ENCODE data around the gene AR. TPM values are rescaled to one million over a fixed set of nuclear protein-coding genes. Genes with fewer than 3 reads are reported as not detected.

Gene AR
- total RNA-seq, 6 experiments from 2014 or later = 12.2 to 18.2 (median 15.5) TPM

DNA sequence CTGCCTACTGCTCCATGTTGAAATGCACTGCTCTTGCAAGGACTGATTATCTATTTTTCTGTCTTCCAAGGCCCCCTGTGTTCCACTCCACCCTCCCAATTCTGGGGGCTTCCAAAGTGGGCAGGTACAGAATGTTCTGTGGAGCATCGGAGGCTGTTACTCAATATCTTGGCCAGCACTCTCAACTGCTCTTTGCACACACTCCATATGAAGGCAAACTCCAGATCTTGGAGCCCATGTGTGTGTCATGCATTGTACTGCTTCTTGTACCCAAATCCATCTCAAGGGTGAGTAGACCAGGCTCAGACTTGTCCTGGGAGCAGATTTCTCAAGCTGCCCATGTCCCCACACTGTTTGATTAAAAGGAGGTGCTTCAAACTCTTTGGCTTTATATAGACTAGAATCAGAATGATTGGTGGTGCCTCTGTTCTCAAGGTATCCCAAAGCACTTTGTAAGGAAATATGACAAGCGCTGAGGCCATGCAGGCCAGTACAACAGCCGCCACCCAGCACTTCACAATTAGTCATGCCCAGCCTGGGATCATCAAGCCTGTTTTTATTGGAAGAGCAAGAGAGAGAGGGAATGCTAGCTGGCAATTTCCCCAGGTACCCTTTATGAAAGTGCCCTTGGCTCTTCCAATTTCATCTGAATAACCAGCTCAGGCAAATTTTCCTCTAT lies 44.3 kb downstream of the AR start:
- Mint-ChIP-seq H3K4me1 (ENCODE audit: low read depth) (peaks cover 26% of the 10 kb centered on the region), H3K4me3 (no peak overlapping the region), H3K36me3 (ENCODE audit: low read depth) (peaks cover 5% of the 10 kb centered on the region; the same call in 1 of the 2 replicates), H3K27ac (no peak overlapping the region), H3K9me3 (no peaks in the 10 kb centered on the region), H3K27me3 (ENCODE audit: insufficient read depth) (no peaks in the 10 kb centered on the region; the same call in 1 of the 2 replicates)
- TF ChIP-seq, protein P1, sequence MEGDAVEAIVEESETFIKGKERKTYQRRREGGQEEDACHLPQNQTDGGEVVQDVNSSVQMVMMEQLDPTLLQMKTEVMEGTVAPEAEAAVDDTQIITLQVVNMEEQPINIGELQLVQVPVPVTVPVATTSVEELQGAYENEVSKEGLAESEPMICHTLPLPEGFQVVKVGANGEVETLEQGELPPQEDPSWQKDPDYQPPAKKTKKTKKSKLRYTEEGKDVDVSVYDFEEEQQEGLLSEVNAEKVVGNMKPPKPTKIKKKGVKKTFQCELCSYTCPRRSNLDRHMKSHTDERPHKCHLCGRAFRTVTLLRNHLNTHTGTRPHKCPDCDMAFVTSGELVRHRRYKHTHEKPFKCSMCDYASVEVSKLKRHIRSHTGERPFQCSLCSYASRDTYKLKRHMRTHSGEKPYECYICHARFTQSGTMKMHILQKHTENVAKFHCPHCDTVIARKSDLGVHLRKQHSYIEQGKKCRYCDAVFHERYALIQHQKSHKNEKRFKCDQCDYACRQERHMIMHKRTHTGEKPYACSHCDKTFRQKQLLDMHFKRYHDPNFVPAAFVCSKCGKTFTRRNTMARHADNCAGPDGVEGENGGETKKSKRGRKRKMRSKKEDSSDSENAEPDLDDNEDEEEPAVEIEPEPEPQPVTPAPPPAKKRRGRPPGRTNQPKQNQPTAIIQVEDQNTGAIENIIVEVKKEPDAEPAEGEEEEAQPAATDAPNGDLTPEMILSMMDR (IDR thresholded peaks at IDR 0.05) = no peak
- DNase-seq = no peak

DNA sequence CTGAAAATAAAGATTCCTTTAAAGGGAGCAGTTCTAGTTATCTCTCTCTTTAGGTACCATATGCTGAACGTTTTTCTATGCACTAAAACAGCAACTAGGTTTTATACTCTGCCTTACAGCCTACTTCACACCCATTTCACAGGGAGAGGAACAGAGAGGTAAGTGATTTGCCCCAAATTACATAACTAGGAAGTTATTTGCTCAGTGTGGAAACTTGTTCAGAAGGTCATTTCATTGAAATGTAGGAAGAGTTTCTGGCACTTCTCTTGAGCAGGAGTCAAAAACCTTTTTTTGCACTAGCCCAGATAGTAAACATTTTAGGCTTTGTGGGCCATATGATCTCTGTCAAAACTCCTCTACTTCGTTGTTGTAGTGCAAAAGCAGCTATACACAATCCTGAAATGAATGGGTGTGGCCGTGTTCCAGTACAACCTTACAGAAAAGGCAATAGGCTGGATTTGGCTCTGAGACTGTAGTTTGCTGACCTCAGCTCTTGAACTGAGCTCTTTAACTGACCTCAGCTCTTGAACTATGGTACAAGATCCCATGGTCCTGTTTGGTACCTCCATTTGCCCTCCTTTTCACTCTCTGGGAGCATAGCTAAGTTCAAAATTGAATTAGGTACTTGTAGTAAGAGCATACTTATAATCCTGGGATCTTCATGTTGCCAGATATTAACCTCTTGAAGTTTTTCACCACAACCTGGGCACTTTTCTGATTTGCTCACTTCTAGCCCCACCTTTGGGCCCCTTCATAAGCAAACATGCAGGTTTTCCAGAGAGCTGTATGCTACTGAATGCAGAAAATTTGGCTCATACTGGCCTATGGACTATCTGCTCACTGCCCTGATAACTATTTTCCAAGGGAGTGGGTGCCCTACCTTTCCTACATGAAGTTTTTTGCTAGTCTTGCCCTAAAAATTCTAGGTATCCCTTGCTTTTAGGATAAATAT lies 53.3 kb downstream of the AR start:
- Mint-ChIP-seq H3K36me3 (ENCODE audit: low read depth) (no peaks in the 10 kb centered on the region), H3K4me1 (ENCODE audit: low read depth) (peaks cover 17% of the 10 kb centered on the region), H3K27ac (no peak overlapping the region), H3K9me3 (no peaks in the 10 kb centered on the region), H3K27me3 (ENCODE audit: insufficient read depth) (no peaks in the 10 kb centered on the region), H3K4me3 (no peak overlapping the region)
- DNase-seq = no peak
- TF ChIP-seq, protein P1 (IDR thresholded peaks at IDR 0.05) = no peak

- peaks cover 2% of the 10 kb centered on the region; the same call in 1 of the 2 replicates for H3K27me3 Mint-ChIP-seq (ENCODE audit: insufficient read depth)
- no peaks in the 10 kb centered on the region for H3K36me3 Mint-ChIP-seq (ENCODE audit: low read depth)
- H3K27ac Mint-ChIP-seq = no peak overlapping the region
- TF ChIP-seq, protein P1 (IDR thresholded peaks at IDR 0.05) = no peak
- no peaks in the 10 kb centered on the region for H3K9me3 Mint-ChIP-seq
- no peak overlapping the region for H3K4me3 Mint-ChIP-seq
- no peak for DNase-seq
- H3K4me1 Mint-ChIP-seq (ENCODE audit: low read depth) = peaks cover 39% of the 10 kb centered on the region
Observed at GRCh38 chrX:67599532-67599931, 55.7 kb downstream of the AR start.

DNA sequence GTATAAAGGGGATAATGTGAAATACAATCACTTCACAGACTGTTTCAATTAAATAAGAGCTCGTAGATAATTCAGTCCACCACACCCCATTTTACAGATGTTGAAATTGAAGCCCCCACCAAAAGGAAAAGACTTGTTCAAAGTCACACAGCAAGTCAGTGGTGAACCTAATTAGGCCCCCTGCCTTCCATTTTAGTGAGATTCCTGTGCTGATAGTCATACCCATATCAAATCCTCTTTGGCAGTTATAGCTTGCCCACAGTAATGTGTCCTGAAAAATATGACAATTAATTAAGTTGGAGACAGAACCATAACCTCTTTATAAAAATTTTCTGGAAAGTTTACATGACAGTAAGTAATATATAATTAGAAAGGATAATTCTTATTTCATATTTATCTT lies 58.0 kb downstream of the AR start:
- Mint-ChIP-seq H3K4me3 (no peak overlapping the region), H3K27ac (no peak overlapping the region), H3K4me1 (ENCODE audit: low read depth) (peaks cover 51% of the 10 kb centered on the region), H3K27me3 (ENCODE audit: insufficient read depth) (peaks cover 2% of the 10 kb centered on the region; the same call in 1 of the 2 replicates), H3K9me3 (no peaks in the 10 kb centered on the region), H3K36me3 (ENCODE audit: low read depth) (no peaks in the 10 kb centered on the region)
- TF ChIP-seq, protein P1 (IDR thresholded peaks at IDR 0.05) = no peak
- DNase-seq = peak; percentile 21

DNA sequence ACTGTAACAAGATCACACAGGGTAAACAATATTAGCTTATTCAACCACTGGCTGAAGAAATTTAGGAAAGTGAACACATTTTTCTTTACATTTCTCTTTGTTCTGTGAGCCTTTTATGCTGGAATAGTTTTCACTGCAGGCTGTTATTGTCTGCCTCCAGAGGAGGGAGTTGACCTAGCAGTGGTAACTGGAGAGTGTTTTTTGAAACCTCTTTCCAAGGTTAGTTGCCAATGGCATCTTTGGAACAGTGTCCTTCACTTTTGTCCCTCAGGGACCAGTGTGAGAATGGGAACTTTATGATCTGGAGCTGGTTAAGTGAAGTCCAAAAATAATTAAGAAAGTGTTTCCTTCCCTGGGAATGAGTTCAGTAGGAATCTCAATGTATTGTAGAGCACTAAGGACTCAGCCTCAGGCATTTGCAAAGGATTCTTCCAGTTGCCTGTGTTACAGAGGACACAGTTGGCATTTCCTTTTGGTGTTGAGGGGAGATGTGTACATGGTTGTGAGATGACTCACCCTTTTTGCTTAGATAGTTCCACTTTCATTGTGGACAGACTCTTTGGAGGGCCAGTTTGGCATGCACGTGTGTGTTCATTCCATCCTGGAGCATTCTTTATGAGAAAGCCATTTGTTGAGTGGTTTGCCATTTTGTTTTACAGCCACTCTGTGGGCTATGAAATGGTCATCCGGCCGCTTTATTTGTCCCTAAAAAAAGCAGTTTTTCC lies 61.3 kb downstream of the AR start:
- peaks cover 2% of the 10 kb centered on the region; the same call in 1 of the 2 replicates for H3K27me3 Mint-ChIP-seq (ENCODE audit: insufficient read depth)
- H3K36me3 Mint-ChIP-seq (ENCODE audit: low read depth) = no peaks in the 10 kb centered on the region
- H3K9me3 Mint-ChIP-seq = no peaks in the 10 kb centered on the region
- TF ChIP-seq, protein P1 (IDR thresholded peaks at IDR 0.05) = peak; percentile 20; the same call in 1 of the 2 replicates
- H3K4me1 Mint-ChIP-seq (ENCODE audit: low read depth) = peaks cover 64% of the 10 kb centered on the region
- peak overlapping the region; percentile 55 for H3K4me3 Mint-ChIP-seq
- DNase-seq = peak; percentile 93
- H3K27ac Mint-ChIP-seq = peak overlapping the region; percentile 94

All from HFFc6 (cell line).